Measurements from ENCODE around the gene MYO1A.

- TF ChIP-seq, protein P1, sequence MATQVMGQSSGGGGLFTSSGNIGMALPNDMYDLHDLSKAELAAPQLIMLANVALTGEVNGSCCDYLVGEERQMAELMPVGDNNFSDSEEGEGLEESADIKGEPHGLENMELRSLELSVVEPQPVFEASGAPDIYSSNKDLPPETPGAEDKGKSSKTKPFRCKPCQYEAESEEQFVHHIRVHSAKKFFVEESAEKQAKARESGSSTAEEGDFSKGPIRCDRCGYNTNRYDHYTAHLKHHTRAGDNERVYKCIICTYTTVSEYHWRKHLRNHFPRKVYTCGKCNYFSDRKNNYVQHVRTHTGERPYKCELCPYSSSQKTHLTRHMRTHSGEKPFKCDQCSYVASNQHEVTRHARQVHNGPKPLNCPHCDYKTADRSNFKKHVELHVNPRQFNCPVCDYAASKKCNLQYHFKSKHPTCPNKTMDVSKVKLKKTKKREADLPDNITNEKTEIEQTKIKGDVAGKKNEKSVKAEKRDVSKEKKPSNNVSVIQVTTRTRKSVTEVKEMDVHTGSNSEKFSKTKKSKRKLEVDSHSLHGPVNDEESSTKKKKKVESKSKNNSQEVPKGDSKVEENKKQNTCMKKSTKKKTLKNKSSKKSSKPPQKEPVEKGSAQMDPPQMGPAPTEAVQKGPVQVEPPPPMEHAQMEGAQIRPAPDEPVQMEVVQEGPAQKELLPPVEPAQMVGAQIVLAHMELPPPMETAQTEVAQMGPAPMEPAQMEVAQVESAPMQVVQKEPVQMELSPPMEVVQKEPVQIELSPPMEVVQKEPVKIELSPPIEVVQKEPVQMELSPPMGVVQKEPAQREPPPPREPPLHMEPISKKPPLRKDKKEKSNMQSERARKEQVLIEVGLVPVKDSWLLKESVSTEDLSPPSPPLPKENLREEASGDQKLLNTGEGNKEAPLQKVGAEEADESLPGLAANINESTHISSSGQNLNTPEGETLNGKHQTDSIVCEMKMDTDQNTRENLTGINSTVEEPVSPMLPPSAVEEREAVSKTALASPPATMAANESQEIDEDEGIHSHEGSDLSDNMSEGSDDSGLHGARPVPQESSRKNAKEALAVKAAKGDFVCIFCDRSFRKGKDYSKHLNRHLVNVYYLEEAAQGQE (IDR thresholded peaks at IDR 0.05; ENCODE audit: borderline replicate concordance) = no peak
- TF ChIP-seq POLR2AphosphoS5 (IDR thresholded peaks at IDR 0.05) (no peak), EZH2 (IDR thresholded peaks at IDR 0.05; ENCODE audit: borderline replicate concordance, insufficient read depth, low read length, poor library complexity, severe bottlenecking) (no peak), EP300 (conservative IDR thresholded peaks at IDR 0.05; ENCODE audit: poor library complexity, severe bottlenecking) (no peak), MXI1 (conservative IDR thresholded peaks at IDR 0.05; ENCODE audit: poor library complexity, severe bottlenecking) (no peak)
- TF ChIP-seq, protein P2, sequence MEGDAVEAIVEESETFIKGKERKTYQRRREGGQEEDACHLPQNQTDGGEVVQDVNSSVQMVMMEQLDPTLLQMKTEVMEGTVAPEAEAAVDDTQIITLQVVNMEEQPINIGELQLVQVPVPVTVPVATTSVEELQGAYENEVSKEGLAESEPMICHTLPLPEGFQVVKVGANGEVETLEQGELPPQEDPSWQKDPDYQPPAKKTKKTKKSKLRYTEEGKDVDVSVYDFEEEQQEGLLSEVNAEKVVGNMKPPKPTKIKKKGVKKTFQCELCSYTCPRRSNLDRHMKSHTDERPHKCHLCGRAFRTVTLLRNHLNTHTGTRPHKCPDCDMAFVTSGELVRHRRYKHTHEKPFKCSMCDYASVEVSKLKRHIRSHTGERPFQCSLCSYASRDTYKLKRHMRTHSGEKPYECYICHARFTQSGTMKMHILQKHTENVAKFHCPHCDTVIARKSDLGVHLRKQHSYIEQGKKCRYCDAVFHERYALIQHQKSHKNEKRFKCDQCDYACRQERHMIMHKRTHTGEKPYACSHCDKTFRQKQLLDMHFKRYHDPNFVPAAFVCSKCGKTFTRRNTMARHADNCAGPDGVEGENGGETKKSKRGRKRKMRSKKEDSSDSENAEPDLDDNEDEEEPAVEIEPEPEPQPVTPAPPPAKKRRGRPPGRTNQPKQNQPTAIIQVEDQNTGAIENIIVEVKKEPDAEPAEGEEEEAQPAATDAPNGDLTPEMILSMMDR (IDR thresholded peaks at IDR 0.05; ENCODE audit: poor library complexity, severe bottlenecking) = no peak
These were observed 58.3 kb downstream of the MYO1A start for GRCh38 chr12:56991319-56992246.
